ENCODE results near the gene CTNNA1. TPM values are rescaled to one million over a fixed set of nuclear protein-coding genes. Genes with fewer than 3 reads are reported as not detected.

CTNNA1 gene
- total and polyA plus RNA-seq, 9 of the 15 experiments (the other 6 are each of a cell fraction or from before 2014, with no cell fraction given), result 29.6 to 117 (median 89.1) TPM

GRCh38 chr5:138953387-138954256 lies 200.4 kb downstream of the CTNNA1 start:
- Histone ChIP-seq H3K27me3 (ENCODE audit: control insufficient read depth in 2 of 2, insufficient read depth in 2 of 2, low read length in 2 of 2) (no peaks in the 10 kb centered on the region), H3K4me3 (no peak overlapping the region), H3K79me2 (ENCODE audit: control insufficient read depth, insufficient read depth, low read length) (no peaks in the 10 kb centered on the region), H3K4me2 (ENCODE audit: insufficient read depth, low read length) (no peak overlapping the region), H4K20me1 (replicated peaks; ENCODE audit: control insufficient read depth, insufficient read depth, low read length) (no peaks in the 10 kb centered on the region), H3K4me1 (replicated peaks in 1 of 2; ENCODE audit: control insufficient read depth in 2 of 2, insufficient read depth in 2 of 2, low read length in 2 of 2) (peaks cover 0 to 17% of the 10 kb centered on the region in 2 experiments; a peak in 3 of 5 replicates), H3K9me3 (replicated peaks; ENCODE audit: control insufficient read depth, insufficient read depth, low read depth, low read length) (no peaks in the 10 kb centered on the region), H3K27ac (ENCODE audit: extremely low read depth, low read depth, low read length) (no peak overlapping the region), H2AFZ (ENCODE audit: low read depth, low read length) (no peak overlapping the region; the same call in 1 of the 2 replicates), H3K9ac (ENCODE audit: insufficient read depth in 1 of 2, low read depth in 2 of 2, low read length in 2 of 2) (peak overlapping the region in 1 of 2 experiments; percentile 81; a peak in 2 of 4 replicates), H3K36me3 (ENCODE audit: control insufficient read depth, insufficient read depth, low read length) (no peaks in the 10 kb centered on the region), H3K9me1 (ENCODE audit: control insufficient read depth, insufficient read depth, low read length) (no peaks in the 10 kb centered on the region)
- in situ Hi-C loops (cut with MboI) (no loop called here), intact Hi-C loops (cut with micrococcal nuclease) (no loop called here)
- ChIA-PET CTCF (ENCODE audit: low intra/inter-chr PET ratio) (no interaction called here), POLR2A (interaction anchor here (0.5 to 3.2 kb wide), 7 partner anchors 12 to 169 kb away, joined by 3 to 8 read pairs (median 3); no protein-coding TSS in a partner anchor)
- ATAC-seq, result peak; percentile 70
- TF ChIP-seq NRF1 (conservative IDR thresholded peaks at IDR 0.05 in 1 of 2, IDR thresholded peaks at IDR 0.05 in 1 of 2) (peak; percentile 31 to 42; a peak in 3 of 4 replicates), KDM2B (CRISPR knock-in tag; IDR thresholded peaks at IDR 0.05) (no peak), KAT2B (IDR thresholded peaks at IDR 0.05; ENCODE audit: low read depth, low read length) (no peak), USF2 (CRISPR knock-in tag; IDR thresholded peaks at IDR 0.05) (0 out of 2 replicates have a peak, but pooled peaks have one; percentile 35), SRF (CRISPR knock-in tag; IDR thresholded peaks at IDR 0.05) (no peak), USF1 (CRISPR knock-in tag; IDR thresholded peaks at IDR 0.05) (peak; percentile 55), RAD51 (IDR thresholded peaks at IDR 0.05; ENCODE audit: borderline replicate concordance, low read depth) (peak; percentile 57; the same call in 1 of the 2 replicates)
- TF ChIP-seq, protein P1, sequence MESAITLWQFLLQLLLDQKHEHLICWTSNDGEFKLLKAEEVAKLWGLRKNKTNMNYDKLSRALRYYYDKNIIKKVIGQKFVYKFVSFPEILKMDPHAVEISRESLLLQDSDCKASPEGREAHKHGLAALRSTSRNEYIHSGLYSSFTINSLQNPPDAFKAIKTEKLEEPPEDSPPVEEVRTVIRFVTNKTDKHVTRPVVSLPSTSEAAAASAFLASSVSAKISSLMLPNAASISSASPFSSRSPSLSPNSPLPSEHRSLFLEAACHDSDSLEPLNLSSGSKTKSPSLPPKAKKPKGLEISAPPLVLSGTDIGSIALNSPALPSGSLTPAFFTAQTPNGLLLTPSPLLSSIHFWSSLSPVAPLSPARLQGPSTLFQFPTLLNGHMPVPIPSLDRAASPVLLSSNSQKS (CRISPR knock-in tag; IDR thresholded peaks at IDR 0.05), result no peak
- TF ChIP-seq, protein P2, sequence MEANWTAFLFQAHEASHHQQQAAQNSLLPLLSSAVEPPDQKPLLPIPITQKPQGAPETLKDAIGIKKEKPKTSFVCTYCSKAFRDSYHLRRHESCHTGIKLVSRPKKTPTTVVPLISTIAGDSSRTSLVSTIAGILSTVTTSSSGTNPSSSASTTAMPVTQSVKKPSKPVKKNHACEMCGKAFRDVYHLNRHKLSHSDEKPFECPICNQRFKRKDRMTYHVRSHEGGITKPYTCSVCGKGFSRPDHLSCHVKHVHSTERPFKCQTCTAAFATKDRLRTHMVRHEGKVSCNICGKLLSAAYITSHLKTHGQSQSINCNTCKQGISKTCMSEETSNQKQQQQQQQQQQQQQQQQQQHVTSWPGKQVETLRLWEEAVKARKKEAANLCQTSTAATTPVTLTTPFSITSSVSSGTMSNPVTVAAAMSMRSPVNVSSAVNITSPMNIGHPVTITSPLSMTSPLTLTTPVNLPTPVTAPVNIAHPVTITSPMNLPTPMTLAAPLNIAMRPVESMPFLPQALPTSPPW (CRISPR knock-in tag; IDR thresholded peaks at IDR 0.05), result peak; percentile 55; the same call in 1 of the 2 replicates
- TF ChIP-seq, protein P3, sequence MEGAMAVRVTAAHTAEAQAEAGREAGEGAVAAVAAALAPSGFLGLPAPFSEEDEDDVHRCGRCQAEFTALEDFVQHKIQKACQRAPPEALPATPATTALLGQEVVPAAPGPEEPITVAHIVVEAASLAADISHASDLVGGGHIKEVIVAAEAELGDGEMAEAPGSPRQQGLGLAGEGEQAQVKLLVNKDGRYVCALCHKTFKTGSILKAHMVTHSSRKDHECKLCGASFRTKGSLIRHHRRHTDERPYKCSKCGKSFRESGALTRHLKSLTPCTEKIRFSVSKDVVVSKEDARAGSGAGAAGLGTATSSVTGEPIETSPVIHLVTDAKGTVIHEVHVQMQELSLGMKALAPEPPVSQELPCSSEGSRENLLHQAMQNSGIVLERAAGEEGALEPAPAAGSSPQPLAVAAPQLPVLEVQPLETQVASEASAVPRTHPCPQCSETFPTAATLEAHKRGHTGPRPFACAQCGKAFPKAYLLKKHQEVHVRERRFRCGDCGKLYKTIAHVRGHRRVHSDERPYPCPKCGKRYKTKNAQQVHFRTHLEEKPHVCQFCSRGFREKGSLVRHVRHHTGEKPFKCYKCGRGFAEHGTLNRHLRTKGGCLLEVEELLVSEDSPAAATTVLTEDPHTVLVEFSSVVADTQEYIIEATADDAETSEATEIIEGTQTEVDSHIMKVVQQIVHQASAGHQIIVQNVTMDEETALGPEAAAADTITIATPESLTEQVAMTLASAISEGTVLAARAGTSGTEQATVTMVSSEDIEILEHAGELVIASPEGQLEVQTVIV (CRISPR knock-in tag; IDR thresholded peaks at IDR 0.05; ENCODE audit: borderline replicate concordance), result no peak
- peak in 2 of 4 experiments; percentile 33 to 39 for DNase-seq (ENCODE audit: extremely low read depth in 1 of 4, low spot score in 3 of 4)
- no TSS peak for BruUV-seq (replicated peaks)
- WGBS (ENCODE audit: insufficient coverage, low coverage, missing lambda C conversion rate), result 25% methylated on average over 14 of the region's 14 CpGs
- FAIRE-seq, result no peak

Data from K562 (cell line).